Measurements from ENCODE around the gene XKR3. TPM values are rescaled to one million over a fixed set of nuclear protein-coding genes. Genes with fewer than 3 reads are reported as not detected.
"Not testable (repeated sequence)": the region's sequence is repeated elsewhere in the genome, so short reads cannot be mapped to it uniquely, and the experiment has no call there.

XKR3 gene
- total and polyA plus RNA-seq, 2 of the 8 experiments (the other 6 are each of a cell fraction or from before 2014, with no cell fraction given) = 0.17 TPM; not detected in 1

DNA sequence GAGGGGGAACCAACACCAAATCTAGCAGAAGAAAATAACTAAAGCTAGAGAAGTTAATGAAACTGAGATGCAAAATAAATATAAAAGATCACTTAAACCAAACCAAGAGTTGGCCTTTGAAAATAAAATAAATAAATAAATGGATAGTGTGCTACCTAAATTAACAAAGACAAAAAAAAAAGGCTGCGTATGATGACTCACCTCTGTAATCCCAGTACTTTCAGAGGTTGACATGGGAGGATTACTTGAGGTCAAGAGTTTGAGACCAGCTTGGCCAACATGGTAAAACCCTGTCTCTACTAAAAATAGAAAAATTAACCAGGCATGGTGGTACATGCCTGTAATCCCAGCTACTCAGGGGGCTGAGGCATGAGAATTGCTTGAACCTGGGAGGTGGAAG lies 29.7 kb downstream of the XKR3 start:
- H3K9ac ChIP-seq (replicated peaks in 1 of 4; ENCODE audit: extremely low read depth in 1 of 4, low read depth in 3 of 4, low read length in 3 of 4); H3K23ac ChIP-seq (ENCODE audit: insufficient read length); H3K23me2 ChIP-seq (ENCODE audit: low read depth, low read length); H3K4me1 ChIP-seq (replicated peaks in 1 of 4; ENCODE audit: control insufficient read depth in 3 of 4, insufficient read depth in 4 of 4, low read length in 3 of 4); H3K79me2 ChIP-seq (ENCODE audit: control insufficient read depth in 1 of 2, insufficient read depth in 2 of 2, low read length in 2 of 2); H3K9me3 ChIP-seq (ENCODE audit: insufficient read depth in 2 of 2, low read depth in 1 of 2, low read length in 1 of 2); H2AFZ ChIP-seq (ENCODE audit: low read length); H3K4me2 ChIP-seq (ENCODE audit: insufficient read depth in 1 of 2, low read depth in 2 of 2, low read length in 2 of 2); H4K8ac ChIP-seq (ENCODE audit: extremely low read depth, insufficient read depth, low read length); H2BK12ac ChIP-seq (ENCODE audit: low read depth, low read length); H3K56ac ChIP-seq (replicated peaks; ENCODE audit: insufficient read length, low read depth, low read length); H2BK120ac ChIP-seq (replicated peaks; ENCODE audit: low read depth, low read length); H4K91ac ChIP-seq (replicated peaks; ENCODE audit: insufficient read length, low read length); H3K36me3 ChIP-seq (ENCODE audit: control insufficient read depth in 2 of 4, insufficient read depth in 4 of 4, low read length in 3 of 4); H3K14ac ChIP-seq (ENCODE audit: insufficient read length); H3K18ac ChIP-seq (ENCODE audit: extremely low read depth, low read length); FAIRE-seq; H3K27ac ChIP-seq (ENCODE audit: low read depth, low read length); H4K5ac ChIP-seq (ENCODE audit: insufficient read length, low read depth, low read length); DNase-seq (ENCODE audit: low read depth in 1 of 2, low spot score in 2 of 2); H3K4me3 ChIP-seq (ENCODE audit: extremely low read depth in 1 of 4, insufficient read depth in 2 of 4, low read depth in 3 of 4, low read length in 4 of 4); H2BK20ac ChIP-seq (ENCODE audit: low read length); H2BK5ac ChIP-seq (ENCODE audit: low read depth, low read length); H4K20me1 ChIP-seq (replicated peaks in 1 of 2; ENCODE audit: control insufficient read depth in 1 of 2, insufficient read depth in 2 of 2, low read length in 2 of 2); H3K4ac ChIP-seq (replicated peaks; ENCODE audit: insufficient read length, low read depth, low read length); H3K79me1 ChIP-seq (ENCODE audit: low read depth, low read length); H2AK5ac ChIP-seq (ENCODE audit: low read depth, low read length); H3K27me3 ChIP-seq (replicated peaks in 1 of 4; ENCODE audit: control insufficient read depth in 3 of 4, extremely low read depth in 1 of 4, insufficient read depth in 3 of 4, low read length in 3 of 4); POLR2A ChIA-PET (ENCODE audit: partially characterized antibody); H2BK15ac ChIP-seq (ENCODE audit: low read length): not testable (repeated sequence)
- WGBS, 2 experiments (ENCODE audit: extremely low coverage in 1 of 2, insufficient coverage in 1 of 2, insufficient read length in 1 of 2, insufficient replicate concordance in 2 of 2, low coverage in 1 of 2, low lambda C conversion rate in 2 of 2, missing lambda C conversion rate in 1 of 2) = 80% methylated on average over 1 of the region's 1 CpG; no CpG with 5 or more reads in 1 of the 2 experiments
- CTCF ChIA-PET (ENCODE audit: partially characterized antibody) = interaction anchor here (0.6 kb wide), 1 partner anchor 165 kb away, joined by 3 read pairs; no protein-coding TSS in a partner anchor
